GM18868 (cell line): ENCODE measurements around the gene ID2.
"Not testable (repeated sequence)": the region's sequence is repeated elsewhere in the genome, so short reads cannot be mapped to it uniquely, and the experiment has no call there.

Experiments used
- ATAC-seq: cut with Tn5 transposase; IDR thresholded peaks from one replicate; pipeline ENCODE4 v1.9.1; 2021; ENCODE audit warnings: mild to moderate bottlenecking, moderate library complexity; ENCODE audit not compliant: unreplicated experiment

Gene ID2

DNA sequence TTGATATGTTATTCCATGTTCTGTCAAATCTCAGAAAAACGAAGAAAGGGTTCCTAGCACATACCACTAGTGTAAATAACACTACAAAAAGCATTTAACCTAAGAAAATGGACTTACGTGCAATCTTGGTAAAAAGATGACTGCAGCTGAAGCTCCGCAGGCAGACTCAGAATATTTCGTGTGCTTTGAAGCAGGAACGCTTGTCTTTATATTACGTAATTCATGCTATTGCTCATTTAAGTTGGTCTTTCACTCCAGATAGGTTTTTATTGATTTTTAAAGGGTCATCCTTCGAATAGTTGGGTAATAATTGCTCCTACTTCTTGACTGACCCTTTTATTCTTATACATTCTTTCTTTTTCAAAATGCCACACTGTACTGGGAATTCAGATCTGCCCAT is 44.0 kb downstream of the ID2 start:
- ATAC-seq = no peak

GRCh38 chr2:8728305-8729015 is 46.6 kb downstream of the ID2 start:
- no peak for ATAC-seq

GRCh38 chr2:8729101-8729500 is 47.2 kb downstream of the ID2 start:
- ATAC-seq = not testable (repeated sequence)

DNA sequence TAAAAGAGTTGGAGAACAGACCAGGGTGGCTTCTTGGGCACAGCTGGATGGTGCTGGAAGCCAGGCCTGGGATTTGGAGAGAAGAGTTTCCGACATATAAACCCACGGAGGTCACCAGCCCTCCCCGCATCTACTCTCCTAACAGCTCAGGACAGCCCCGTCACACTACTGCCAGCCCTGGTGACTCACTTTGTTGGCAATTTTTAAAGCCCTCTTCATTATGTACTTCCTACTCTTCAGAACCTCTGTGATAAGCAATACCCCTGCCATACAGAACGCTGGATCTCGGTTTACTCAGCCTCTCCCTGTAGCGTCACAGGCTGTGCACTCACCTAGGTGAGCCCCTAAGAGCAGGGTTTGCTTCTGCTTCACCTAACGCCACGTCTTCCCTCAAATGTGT is 48.1 kb downstream of the ID2 start:
- ATAC-seq = no peak

DNA sequence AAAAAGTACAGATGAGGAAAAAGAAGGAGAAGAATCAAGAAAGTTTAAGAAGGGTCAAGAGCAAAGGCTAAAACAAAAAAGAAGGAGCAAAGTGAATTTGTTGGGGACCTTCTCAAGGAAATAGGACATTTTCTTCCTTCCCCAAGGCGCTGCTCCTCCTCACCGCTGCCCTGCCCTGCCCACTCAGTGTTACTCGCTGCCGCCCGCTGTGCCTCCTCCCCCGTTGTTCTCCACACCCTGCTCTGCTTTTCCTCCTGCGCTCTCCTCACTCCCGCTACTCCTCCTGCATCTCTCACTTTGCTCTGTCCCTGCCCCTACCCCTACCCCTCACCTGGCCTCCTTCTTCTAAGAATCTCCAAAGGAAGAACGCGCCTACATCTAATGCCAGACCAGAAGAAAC is 50.7 kb downstream of the ID2 start:
- no peak for ATAC-seq
